Measurements from ENCODE around the gene TVP23B.
"Not testable (repeated sequence)": the region's sequence is repeated elsewhere in the genome, so short reads cannot be mapped to it uniquely, and the experiment has no call there.

GRCh38 chr17:18794841-18795240 lies 13.9 kb downstream of the TVP23B start:
- TF ChIP-seq CTCF (IDR thresholded peaks at IDR 0.05; ENCODE audit: low read length); EZH2 (IDR thresholded peaks at IDR 0.05; ENCODE audit: borderline replicate concordance, low read length): not testable (repeated sequence)

Data from OCI-LY1 (cell line).